Measurements from ENCODE around the gene SIAH1. TPM values are rescaled to one million over a fixed set of nuclear protein-coding genes. Genes with fewer than 3 reads are reported as not detected.
A peak's percentile ranks its signal among the peaks of the same experiment; 100 is the strongest.

The SIAH1 gene, protein sequence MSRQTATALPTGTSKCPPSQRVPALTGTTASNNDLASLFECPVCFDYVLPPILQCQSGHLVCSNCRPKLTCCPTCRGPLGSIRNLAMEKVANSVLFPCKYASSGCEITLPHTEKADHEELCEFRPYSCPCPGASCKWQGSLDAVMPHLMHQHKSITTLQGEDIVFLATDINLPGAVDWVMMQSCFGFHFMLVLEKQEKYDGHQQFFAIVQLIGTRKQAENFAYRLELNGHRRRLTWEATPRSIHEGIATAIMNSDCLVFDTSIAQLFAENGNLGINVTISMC
- 59.5 and 60.0 TPM in 2 replicates for total RNA-seq

DNA sequence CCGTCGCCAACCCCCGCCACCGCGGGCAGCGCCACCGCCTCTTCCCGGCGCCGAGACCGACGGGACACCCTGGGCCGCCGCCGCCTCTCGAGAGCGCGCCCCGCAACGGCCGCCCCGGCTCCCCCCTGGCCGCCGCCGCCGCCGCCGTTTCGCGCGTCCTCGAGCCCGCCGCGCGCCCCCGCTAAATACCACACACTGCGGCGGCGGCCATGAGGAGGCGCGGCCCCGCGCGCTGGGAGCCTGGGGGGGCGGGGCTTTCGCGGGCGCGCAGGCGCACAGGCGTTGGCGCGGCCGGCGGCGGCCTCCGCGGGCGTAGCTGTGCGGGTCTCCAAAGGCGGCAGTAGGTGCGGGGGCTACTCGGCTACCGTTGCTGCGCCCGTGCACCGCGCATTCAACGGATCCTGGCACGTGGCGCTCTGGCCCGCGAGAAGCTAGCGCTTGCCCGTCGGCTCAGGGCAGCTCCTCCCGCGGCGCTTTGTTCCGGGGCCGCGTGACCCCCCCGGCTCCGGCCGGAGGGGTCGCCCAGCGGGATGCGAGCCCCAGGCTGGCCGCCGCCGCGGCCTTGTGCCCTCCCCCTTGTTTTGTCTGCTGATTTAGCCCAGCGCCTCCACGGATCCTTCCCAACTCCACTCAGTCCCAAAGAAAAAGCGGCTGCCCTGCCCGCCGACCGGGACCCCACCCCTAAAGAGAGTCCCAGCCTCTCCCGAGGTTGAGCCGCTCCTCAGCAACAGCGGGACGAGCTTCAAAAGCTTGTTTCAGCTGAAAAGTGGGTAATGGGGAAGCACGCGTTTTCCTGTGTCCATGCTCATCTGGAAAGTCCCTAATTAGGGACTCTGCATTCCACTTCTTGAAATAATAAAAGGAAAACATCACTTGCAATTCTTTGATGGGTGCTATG lies at the start of gene SIAH1:
Gene SIAH1 (minus strand): TSS at position 161 of the 898 bp plus-strand sequence. CDS start 22,985 bp downstream, outside the sequence.
- no peak for FAIRE-seq
- no peaks in the 10 kb centered on the region for H3K36me3 ChIP-seq (ENCODE audit: control insufficient read depth, insufficient read depth, low read length)
- peak within 1 kb of the TSS; percentile 84 for H3K4me3 ChIP-seq (ENCODE audit: low read depth, low read length)
- TF ChIP-seq, protein P1, sequence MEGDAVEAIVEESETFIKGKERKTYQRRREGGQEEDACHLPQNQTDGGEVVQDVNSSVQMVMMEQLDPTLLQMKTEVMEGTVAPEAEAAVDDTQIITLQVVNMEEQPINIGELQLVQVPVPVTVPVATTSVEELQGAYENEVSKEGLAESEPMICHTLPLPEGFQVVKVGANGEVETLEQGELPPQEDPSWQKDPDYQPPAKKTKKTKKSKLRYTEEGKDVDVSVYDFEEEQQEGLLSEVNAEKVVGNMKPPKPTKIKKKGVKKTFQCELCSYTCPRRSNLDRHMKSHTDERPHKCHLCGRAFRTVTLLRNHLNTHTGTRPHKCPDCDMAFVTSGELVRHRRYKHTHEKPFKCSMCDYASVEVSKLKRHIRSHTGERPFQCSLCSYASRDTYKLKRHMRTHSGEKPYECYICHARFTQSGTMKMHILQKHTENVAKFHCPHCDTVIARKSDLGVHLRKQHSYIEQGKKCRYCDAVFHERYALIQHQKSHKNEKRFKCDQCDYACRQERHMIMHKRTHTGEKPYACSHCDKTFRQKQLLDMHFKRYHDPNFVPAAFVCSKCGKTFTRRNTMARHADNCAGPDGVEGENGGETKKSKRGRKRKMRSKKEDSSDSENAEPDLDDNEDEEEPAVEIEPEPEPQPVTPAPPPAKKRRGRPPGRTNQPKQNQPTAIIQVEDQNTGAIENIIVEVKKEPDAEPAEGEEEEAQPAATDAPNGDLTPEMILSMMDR (IDR thresholded peaks at IDR 0.05; ENCODE audit: insufficient read depth, low read length, severe bottlenecking) = no peak
- peak; percentile 48 for DNase-seq (ENCODE audit: low read depth)
- H3K27me3 ChIP-seq (ENCODE audit: control insufficient read depth, insufficient read depth, low read length) = no peaks in the 10 kb centered on the region

DNA sequence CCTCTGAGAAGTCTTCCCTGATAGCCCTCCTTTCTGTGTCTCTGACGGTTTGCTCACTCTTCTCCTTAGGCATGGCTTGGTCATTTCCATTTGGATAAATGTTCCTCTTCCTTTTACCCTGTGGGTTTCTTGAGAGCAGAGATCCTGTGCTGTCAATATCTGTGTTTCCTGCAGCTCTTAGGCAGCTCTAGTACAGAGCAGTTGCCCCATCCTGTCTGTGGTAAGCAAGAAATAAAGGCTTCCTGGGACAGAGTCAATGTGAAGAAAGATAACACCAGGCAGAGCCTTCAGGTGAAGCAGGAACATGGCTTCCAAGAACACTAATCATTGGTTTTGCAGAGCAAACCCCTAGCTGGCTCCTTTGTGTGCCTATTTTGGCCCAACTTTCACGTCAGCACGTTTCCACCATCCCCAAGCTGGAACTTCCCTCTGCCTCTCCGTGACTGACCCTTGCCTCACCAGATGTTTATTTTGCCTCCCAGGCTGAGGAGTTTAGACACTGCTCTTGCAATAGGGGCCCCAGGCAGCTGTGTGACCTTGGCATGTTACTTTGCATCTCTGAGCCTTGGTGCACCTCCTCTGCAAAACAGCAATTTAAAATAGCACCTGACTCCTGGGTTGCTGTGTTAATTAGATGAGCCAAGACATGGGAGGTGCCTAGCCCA lies 49.6 kb upstream of the SIAH1 start:
- no peak overlapping the region for H3K4me3 ChIP-seq (ENCODE audit: low read depth, low read length)
- no peak for DNase-seq (ENCODE audit: low read depth)
- no peak for FAIRE-seq
- H3K36me3 ChIP-seq (ENCODE audit: control insufficient read depth, insufficient read depth, low read length) = no peaks in the 10 kb centered on the region
- TF ChIP-seq, protein P1 (IDR thresholded peaks at IDR 0.05; ENCODE audit: insufficient read depth, low read length, severe bottlenecking) = no peak
- H3K27me3 ChIP-seq (ENCODE audit: control insufficient read depth, insufficient read depth, low read length) = no peaks in the 10 kb centered on the region

DNA sequence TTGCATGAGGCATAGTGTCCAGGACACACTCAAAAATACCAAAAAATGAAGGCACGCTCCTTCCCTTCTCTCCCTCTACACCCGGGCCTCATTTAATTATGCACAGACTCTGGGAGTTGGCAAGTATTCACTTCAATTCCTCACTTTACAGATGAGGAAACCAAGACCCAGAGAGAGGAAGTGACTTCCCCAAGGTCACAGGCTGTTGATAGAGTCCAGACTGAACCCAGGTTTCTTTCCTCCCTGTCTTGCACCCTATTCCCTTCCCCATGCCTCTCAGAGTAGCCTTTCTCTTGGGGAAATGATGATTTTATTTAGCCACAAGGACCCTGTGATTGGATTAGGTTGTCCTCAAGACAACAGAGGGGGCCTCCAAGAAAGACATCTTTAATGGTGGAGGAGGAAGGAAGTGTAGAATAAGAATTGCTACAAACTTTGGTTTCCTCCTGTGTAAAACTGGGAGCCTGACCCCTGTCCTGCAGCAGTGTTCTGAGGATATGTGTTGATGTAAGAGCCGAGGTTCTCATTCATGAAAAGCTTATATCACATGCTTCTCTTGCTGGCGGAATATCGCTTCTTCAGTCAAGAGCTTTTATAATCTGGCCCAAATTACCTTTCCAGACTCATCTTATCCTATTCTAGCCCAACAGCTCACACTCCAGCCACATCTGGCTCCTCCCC lies 48.8 kb upstream of the SIAH1 start:
- no peak for FAIRE-seq
- TF ChIP-seq, protein P1 (IDR thresholded peaks at IDR 0.05; ENCODE audit: insufficient read depth, low read length, severe bottlenecking) = no peak
- no peak for DNase-seq (ENCODE audit: low read depth)
- H3K4me3 ChIP-seq (ENCODE audit: low read depth, low read length) = no peak overlapping the region
- no peaks in the 10 kb centered on the region for H3K27me3 ChIP-seq (ENCODE audit: control insufficient read depth, insufficient read depth, low read length)
- no peaks in the 10 kb centered on the region for H3K36me3 ChIP-seq (ENCODE audit: control insufficient read depth, insufficient read depth, low read length)

GRCh38 chr16:48433116-48433849 lies 48.1 kb upstream of the SIAH1 start:
- no peak overlapping the region for H3K4me3 ChIP-seq (ENCODE audit: low read depth, low read length)
- FAIRE-seq (no peak), DNase-seq (ENCODE audit: low read depth) (no peak)
- H3K36me3 ChIP-seq (ENCODE audit: control insufficient read depth, insufficient read depth, low read length) = no peaks in the 10 kb centered on the region
- H3K27me3 ChIP-seq (ENCODE audit: control insufficient read depth, insufficient read depth, low read length) = no peaks in the 10 kb centered on the region
- TF ChIP-seq, protein P1 (IDR thresholded peaks at IDR 0.05; ENCODE audit: insufficient read depth, low read length, severe bottlenecking) = no peak

DNA sequence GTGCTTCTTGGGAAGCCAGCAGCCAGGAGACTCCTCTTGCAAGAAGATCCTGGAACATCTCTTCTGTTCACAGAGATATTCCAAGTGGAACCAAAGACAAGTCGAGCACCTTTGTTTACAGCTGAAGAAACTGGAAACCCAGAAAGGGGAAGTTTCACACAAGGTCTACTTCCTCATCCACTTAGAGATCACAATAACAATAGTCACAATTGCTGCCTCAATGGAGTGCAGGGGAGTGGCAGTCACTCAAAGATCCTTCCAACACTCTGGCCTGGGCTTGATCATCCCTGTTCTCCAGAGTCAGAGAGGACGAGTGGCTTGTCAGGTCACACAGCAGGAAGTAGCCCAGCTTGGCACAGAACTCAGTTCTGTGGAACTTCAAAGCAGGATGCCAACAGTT lies 46.9 kb upstream of the SIAH1 start:
- TF ChIP-seq, protein P1 (IDR thresholded peaks at IDR 0.05; ENCODE audit: insufficient read depth, low read length, severe bottlenecking) = no peak
- FAIRE-seq (no peak), DNase-seq (ENCODE audit: low read depth) (no peak)
- no peaks in the 10 kb centered on the region for H3K36me3 ChIP-seq (ENCODE audit: control insufficient read depth, insufficient read depth, low read length)
- no peaks in the 10 kb centered on the region for H3K27me3 ChIP-seq (ENCODE audit: control insufficient read depth, insufficient read depth, low read length)
- H3K4me3 ChIP-seq (ENCODE audit: low read depth, low read length) = no peak overlapping the region
